ENCODE data around the gene NIT2.

- TF ChIP-seq GATA2 (IDR thresholded peaks at IDR 0.05; ENCODE audit: low read depth, low read length) (no peak), GATA3 (IDR thresholded peaks at IDR 0.05; ENCODE audit: low read depth, low read length) (no peak)
Measured at GRCh38 chr3:100358413-100358812, 23.9 kb downstream of the NIT2 start.
